ENCODE measurements around the gene LCN15. TPM values are rescaled to one million over a fixed set of nuclear protein-coding genes. Genes with fewer than 3 reads are reported as not detected.

The LCN15 gene
- total RNA-seq, 1 donor from 2014 or later = not detected

DNA sequence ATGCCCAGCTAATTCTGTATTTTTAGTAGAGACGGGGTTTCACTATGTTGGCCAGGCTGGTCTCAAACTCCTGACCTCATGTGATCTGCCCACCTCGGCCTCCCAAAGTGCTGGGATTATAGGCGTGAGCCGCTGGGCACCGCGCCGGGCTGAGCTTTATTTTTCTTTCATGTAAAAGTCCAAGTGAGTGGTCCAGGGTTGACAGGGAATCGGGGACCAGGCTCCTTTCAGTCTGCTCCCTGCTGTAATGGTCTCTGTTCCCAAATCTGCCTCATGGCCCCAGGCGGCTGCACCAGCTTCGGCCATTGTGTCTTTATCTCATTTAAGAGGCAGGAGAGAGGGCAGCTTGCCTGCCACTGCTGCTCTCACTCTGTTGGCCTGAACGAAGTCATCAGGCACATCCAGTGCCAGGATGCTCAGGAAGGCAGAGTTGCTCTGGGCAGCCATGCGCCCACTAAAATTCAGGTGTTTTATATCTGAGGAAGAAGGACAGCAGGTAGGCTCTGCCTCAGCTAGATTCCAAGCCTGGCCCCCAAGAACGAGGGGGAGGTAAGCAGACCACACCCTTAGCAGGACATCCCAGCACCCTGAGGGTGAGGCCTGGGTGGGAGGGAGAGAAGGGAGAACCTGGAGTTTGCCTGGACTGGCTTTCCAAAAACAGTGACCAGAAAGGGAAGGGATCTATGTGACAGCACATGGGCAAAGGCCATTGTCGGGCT, 30.1 kb upstream of the LCN15 start:
- Histone ChIP-seq H3K9ac (ENCODE audit: low read length) (no peak overlapping the region), H3K4me3 (ENCODE audit: insufficient read depth, low read depth, low read length) (no peak overlapping the region), H3K36me3 (ENCODE audit: insufficient read depth, low read length) (no peaks in the 10 kb centered on the region), H4K20me1 (ENCODE audit: insufficient read depth, low read length) (peaks cover 22% of the 10 kb centered on the region), H2AFZ (ENCODE audit: low read depth, low read length) (no peak overlapping the region), H3K4me2 (ENCODE audit: low read length) (no peak overlapping the region), H3K27ac (ENCODE audit: low read depth, low read length) (no peak overlapping the region), H3K79me2 (ENCODE audit: insufficient read depth, low read length) (peaks cover 9% of the 10 kb centered on the region), H3K27me3 (ENCODE audit: insufficient read depth, low read length) (peaks cover 14% of the 10 kb centered on the region), H3K9me3 (ENCODE audit: insufficient read depth, low read depth, low read length) (no peaks in the 10 kb centered on the region), H3K4me1 (ENCODE audit: insufficient read depth, low read length) (peaks cover 18% of the 10 kb centered on the region)
- no peak for FAIRE-seq
- Mint-ChIP-seq H3K36me3 (ENCODE audit: low read depth, unreplicated experiment) (peaks cover 6% of the 10 kb centered on the region), H3K9me3 (ENCODE audit: unreplicated experiment) (no peaks in the 10 kb centered on the region), H3K4me3 (ENCODE audit: unreplicated experiment) (no peak overlapping the region), H3K4me1 (ENCODE audit: low read depth, unreplicated experiment) (peaks cover 15% of the 10 kb centered on the region), H3K27me3 (ENCODE audit: low read depth, unreplicated experiment) (no peaks in the 10 kb centered on the region), H3K27ac (ENCODE audit: unreplicated experiment) (no peak overlapping the region)
- TF ChIP-seq, protein P1, sequence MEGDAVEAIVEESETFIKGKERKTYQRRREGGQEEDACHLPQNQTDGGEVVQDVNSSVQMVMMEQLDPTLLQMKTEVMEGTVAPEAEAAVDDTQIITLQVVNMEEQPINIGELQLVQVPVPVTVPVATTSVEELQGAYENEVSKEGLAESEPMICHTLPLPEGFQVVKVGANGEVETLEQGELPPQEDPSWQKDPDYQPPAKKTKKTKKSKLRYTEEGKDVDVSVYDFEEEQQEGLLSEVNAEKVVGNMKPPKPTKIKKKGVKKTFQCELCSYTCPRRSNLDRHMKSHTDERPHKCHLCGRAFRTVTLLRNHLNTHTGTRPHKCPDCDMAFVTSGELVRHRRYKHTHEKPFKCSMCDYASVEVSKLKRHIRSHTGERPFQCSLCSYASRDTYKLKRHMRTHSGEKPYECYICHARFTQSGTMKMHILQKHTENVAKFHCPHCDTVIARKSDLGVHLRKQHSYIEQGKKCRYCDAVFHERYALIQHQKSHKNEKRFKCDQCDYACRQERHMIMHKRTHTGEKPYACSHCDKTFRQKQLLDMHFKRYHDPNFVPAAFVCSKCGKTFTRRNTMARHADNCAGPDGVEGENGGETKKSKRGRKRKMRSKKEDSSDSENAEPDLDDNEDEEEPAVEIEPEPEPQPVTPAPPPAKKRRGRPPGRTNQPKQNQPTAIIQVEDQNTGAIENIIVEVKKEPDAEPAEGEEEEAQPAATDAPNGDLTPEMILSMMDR (IDR thresholded peaks at IDR 0.05; ENCODE audit: insufficient read depth, low read depth, low read length) = no peak
- no peak for TF ChIP-seq EZH2 (IDR thresholded peaks at IDR 0.05; ENCODE audit: insufficient read depth, low read length)
- no peak for DNase-seq (ENCODE audit: low read depth)

GRCh38 chr9:136793086-136793946, 29.0 kb upstream of the LCN15 start:
- no peak for FAIRE-seq
- peaks cover 9% of the 10 kb centered on the region for H3K79me2 ChIP-seq (ENCODE audit: insufficient read depth, low read length)
- peaks cover 18% of the 10 kb centered on the region for H3K4me1 ChIP-seq (ENCODE audit: insufficient read depth, low read length)
- no peak for DNase-seq (ENCODE audit: low read depth)
- Mint-ChIP-seq H3K4me3 (ENCODE audit: unreplicated experiment) (peak overlapping the region; percentile 41), H3K27me3 (ENCODE audit: low read depth, unreplicated experiment) (no peaks in the 10 kb centered on the region), H3K9me3 (ENCODE audit: unreplicated experiment) (no peaks in the 10 kb centered on the region), H3K36me3 (ENCODE audit: low read depth, unreplicated experiment) (peaks cover 6% of the 10 kb centered on the region), H3K4me1 (ENCODE audit: low read depth, unreplicated experiment) (peaks cover 15% of the 10 kb centered on the region), H3K27ac (ENCODE audit: unreplicated experiment) (no peak overlapping the region)
- H3K36me3 ChIP-seq (ENCODE audit: insufficient read depth, low read length) = no peaks in the 10 kb centered on the region
- H2AFZ ChIP-seq (ENCODE audit: low read depth, low read length) = no peak overlapping the region
- no peaks in the 10 kb centered on the region for H3K9me3 ChIP-seq (ENCODE audit: insufficient read depth, low read depth, low read length)
- H4K20me1 ChIP-seq (ENCODE audit: insufficient read depth, low read length) = peaks cover 22% of the 10 kb centered on the region
- TF ChIP-seq, protein P1 (IDR thresholded peaks at IDR 0.05; ENCODE audit: insufficient read depth, low read depth, low read length) = no peak
- no peak for TF ChIP-seq EZH2 (IDR thresholded peaks at IDR 0.05; ENCODE audit: insufficient read depth, low read length)
- H3K4me3 ChIP-seq (ENCODE audit: insufficient read depth, low read depth, low read length) = no peak overlapping the region
- H3K4me2 ChIP-seq (ENCODE audit: low read length) = no peak overlapping the region
- H3K27ac ChIP-seq (ENCODE audit: low read depth, low read length) = no peak overlapping the region
- H3K27me3 ChIP-seq (ENCODE audit: insufficient read depth, low read length) = peaks cover 3% of the 10 kb centered on the region
- no peak overlapping the region for H3K9ac ChIP-seq (ENCODE audit: low read length)

Data from astrocyte (in vitro differentiated cells and primary cell).